NCI-H524 treated with DMSO at 0.1 percent for 48 hours (cell line): ENCODE measurements around the gene BSPRY.

Experiments used
- DNase-seq: peaks from one replicate; lab custom pipeline; 2025; lab: John Stamatoyannopoulos, UW

The BSPRY gene

GRCh38 chr9:113349445-113350094, at the start of gene BSPRY:
TSS of gene BSPRY (plus strand) at chr9:113349541. CDS start at chr9:113349580, 39 bp downstream.
- DNase-seq: no peak

- DNase-seq: no peak
Measured at GRCh38 chr9:113299800-113300292, 49.5 kb upstream of the BSPRY start.

GRCh38 chr9:113301548-113301947, 47.8 kb upstream of the BSPRY start:
- DNase-seq: no peak

GRCh38 chr9:113302792-113303418, 46.4 kb upstream of the BSPRY start, which contains the start of gene RNF183:
TSS of gene RNF183 (minus strand) at chr9:113303376. CDS start at chr9:113298184, 5,192 bp downstream.
- no peak for DNase-seq

GRCh38 chr9:113306566-113306965, 42.8 kb upstream of the BSPRY start:
- DNase-seq: no peak

- no peak for DNase-seq
Measured at GRCh38 chr9:113307396-113307975, 41.9 kb upstream of the BSPRY start.

GRCh38 chr9:113309204-113309813, 40.0 kb upstream of the BSPRY start:
- DNase-seq: no peak

GRCh38 chr9:113310538-113310937, 38.8 kb upstream of the BSPRY start:
- DNase-seq: no peak

- DNase-seq: no peak
Measured at GRCh38 chr9:113311961-113312360, 37.4 kb upstream of the BSPRY start.

- DNase-seq: no peak
Measured at GRCh38 chr9:113313261-113313660, 36.1 kb upstream of the BSPRY start.

- DNase-seq: no peak
Measured at GRCh38 chr9:113315231-113315630, 34.1 kb upstream of the BSPRY start.

- no peak for DNase-seq
Measured at GRCh38 chr9:113316030-113316429, 33.3 kb upstream of the BSPRY start.

GRCh38 chr9:113317777-113318176, 31.6 kb upstream of the BSPRY start:
- no peak for DNase-seq

- no peak for DNase-seq
Measured at GRCh38 chr9:113319054-113319453, 30.3 kb upstream of the BSPRY start.

- DNase-seq: no peak
Measured at GRCh38 chr9:113320051-113320450, 29.3 kb upstream of the BSPRY start.

GRCh38 chr9:113322671-113323070, 26.7 kb upstream of the BSPRY start:
- DNase-seq: no peak

- DNase-seq: no peak
Measured at GRCh38 chr9:113326230-113326629, 23.1 kb upstream of the BSPRY start.

GRCh38 chr9:113328045-113328782, 21.1 kb upstream of the BSPRY start:
- DNase-seq: no peak

- no peak for DNase-seq
Measured at GRCh38 chr9:113331780-113332179, 17.6 kb upstream of the BSPRY start.

- no peak for DNase-seq
Measured at GRCh38 chr9:113337714-113338113, 11.6 kb upstream of the BSPRY start.

- peak; percentile 40 for DNase-seq
Measured at GRCh38 chr9:113340011-113340699, 9.2 kb upstream of the BSPRY start, which contains the start of gene WDR31. TSS of gene WDR31 (minus strand) at chr9:113340275. CDS start at chr9:113332022, 8,253 bp downstream.
